ENCODE measurements around the gene SDC1.

Gene SDC1

DNA sequence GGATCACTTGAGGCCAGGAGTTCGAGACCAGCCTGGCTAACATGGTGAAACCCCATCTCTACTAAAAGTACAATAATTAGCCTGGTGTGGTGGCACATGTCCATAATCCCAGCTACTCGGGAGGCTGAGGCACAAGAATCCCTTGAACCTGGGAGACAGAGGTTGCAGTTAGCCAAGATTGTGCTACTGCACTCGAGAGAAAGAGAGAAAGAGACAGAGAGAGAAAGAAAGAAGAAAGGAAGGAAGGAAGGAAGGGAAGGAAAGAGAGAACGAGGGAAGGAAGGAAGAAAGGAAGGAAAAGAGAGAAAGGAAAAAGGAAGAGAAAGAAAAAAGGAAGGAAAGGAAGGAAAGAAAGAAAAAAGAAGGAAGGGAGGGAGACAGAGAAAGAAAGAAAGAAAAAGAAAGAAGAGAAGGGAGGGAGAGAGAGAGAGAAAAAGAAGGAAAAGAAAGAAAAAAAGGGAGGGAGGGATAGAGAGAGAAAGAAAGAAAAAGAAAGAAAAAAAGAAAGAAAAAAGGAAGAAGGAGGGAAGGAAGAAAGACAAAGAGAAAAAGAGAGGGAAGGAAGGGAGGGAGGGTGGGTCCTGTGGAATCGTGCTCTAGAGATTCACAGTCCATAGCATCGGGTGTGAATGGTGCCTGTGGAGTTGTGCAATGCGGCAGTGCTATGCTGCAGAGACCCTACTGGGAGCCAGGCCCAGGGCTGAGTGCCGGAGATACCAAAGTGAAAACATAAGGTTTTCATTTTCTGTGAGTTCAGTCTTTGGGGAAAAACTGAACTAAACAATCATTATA, 4.6 kb upstream of the SDC1 start:
- DNase-seq (ENCODE audit: low read depth in 2 of 3, low spot score in 1 of 3), result no peak

DNA sequence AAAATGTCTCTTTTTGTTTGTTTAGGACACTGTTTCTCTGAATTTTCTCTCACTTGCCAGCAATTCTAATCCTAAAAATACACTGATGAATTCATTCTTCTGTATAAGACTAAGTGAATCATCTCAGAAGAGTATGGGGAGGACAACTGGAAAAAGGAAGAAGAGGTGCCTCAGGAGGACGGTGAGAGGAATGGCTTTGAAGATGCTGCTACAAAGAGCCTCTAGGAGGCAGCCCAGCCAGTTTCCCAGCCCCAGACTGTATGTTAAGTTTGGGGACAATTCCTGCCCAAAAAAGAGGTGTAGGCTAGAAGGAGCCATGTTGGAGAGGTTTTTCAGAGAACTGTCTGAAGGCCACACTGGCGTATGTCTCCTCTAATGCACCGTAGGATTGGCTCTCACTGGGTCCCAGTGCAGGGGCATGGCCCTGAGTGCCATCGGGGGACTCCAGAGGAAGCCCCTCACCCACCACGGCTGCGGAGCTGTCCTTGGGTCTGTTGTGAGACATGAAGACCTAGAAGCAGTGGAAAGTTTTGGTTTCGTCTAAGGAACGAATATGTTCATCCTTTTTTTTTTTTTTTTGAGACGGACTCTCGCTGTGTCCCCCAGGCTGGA, 3.1 kb upstream of the SDC1 start:
- no peak for DNase-seq (ENCODE audit: low read depth in 2 of 3, low spot score in 1 of 3)

DNA sequence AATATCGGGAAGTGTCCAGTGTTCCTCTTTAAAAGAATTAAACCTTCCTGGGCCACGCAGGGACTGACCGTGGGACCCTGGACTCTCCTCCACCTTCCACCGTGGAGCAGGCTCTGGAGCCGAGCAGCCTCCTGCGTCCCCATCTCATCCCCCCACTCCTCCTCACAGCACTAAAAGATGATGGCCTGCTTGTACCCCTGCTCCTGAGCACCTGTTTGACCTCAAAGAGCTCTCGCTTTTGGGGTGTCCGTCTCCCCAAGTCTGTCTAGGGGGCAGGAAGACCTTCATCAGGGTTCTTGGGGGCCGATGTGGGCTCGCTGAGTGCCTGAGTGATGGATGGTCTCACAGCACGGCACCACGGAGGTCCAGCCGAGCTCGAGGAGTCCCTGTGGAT, 1.2 kb upstream of the SDC1 start:
- DNase-seq (ENCODE audit: low read depth in 2 of 3, low spot score in 1 of 3), result no peak

DNA sequence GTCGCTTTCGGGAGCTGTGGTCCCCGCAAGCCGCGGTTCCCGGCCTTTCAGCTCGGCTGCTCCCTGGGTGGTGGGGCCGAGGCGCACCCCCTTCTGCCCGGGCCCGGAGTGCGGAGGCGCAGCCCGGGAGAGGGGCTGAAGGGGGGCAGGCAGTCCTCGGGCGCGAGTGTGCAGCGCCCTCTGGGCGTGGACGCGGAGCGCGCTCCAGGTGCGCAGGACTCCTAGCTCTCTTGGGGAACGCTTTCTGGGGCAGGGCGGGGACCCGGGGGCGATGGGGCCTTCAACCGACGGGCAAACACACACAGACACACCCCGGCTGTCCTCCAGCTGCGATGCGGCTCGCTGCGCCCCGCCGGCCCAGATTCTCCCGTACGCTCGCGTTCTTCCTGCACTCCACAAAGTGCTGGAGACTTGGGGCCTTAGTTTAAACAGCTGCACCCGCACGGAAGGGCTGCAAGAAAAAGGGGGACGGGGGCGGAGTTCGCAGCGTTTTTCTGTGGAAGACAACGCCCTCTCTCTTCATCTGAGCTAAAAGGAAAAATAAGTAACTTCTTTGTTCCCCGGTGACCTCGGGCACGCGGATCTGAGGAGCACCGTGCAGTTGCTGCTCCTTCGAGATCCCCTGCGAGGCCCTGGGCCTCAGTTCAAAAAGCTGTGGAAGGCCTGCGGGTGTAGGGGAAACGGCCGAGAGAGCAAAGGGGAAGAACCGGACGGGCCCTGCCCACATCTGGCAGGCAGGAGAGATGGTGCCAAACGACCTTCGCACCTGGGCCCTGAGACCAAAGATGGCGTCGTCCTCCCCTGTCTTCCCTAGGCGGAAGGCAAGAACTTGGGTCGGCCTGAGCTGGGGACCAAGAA, 593 bp upstream of the SDC1 start:
- DNase-seq (ENCODE audit: low read depth in 2 of 3, low spot score in 1 of 3), result peak in 1 of 3 donors; percentile 35

DNA sequence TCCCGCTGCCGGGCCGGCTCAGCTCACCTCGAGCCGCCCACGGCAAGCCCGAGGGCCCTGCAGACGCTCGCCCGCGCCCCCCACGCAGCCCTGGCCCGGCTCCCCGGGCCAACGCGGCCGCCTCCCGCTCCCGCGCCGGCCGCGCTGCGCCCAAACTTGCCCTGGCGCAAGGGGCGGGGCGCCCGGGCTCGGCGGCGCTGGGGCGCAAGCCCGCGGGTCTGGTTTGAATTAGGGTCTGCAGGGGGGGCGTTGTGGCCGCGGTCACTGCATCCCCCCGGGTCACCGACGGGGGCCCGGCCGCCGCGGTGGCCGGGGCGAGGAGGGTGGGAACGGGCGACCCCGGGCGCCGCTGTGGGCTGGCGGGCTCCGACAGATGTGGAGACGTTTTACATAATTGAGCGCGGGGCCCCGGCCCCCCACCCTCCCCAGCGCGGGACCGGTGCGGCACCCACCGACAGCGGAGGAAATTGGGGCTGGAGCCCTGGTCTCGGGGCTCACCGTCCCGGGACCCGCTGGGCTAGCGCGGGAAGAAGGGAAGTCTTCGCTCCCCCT, 690 bp downstream of the SDC1 start:
- no peak for DNase-seq (ENCODE audit: low read depth in 2 of 3, low spot score in 1 of 3)

DNA sequence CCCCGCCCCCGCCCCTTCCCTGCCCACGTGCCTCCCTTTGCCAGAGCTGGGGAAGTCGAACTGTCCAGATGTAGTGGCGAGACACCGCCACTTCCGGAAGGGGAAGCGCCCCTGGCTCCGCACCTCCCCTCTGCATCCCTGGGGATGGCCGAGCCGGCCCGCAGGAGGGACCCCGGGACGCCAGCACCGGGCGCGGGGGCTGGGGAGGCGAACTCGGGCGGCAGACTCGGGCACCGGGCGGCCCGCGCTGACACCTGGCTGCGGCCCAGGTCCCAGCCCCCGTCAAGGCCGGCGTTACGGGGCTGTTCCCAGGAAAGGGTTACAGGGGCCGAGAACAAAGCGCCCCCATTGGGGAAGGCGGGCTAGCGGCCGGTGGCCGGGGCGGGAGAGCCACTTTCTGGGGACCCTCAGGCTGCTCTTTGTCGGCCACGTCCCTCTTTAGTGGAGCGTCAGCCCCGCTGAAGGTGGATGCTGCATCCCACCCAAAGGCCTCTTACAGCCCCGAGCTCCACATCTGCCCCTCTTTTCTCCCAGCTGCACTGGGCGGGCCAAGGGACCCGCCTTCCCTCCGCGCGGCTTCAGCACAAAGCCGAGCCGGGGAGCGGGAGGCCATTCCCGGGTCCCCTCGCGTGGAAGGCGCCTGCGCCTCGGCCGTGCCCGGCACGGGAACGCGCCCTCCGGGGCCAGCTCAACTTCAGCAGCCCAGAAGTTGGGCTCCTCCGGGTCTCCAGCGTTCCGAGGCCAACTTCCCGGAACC, 1.3 kb downstream of the SDC1 start:
- no peak for DNase-seq (ENCODE audit: low read depth in 2 of 3, low spot score in 1 of 3)

DNA sequence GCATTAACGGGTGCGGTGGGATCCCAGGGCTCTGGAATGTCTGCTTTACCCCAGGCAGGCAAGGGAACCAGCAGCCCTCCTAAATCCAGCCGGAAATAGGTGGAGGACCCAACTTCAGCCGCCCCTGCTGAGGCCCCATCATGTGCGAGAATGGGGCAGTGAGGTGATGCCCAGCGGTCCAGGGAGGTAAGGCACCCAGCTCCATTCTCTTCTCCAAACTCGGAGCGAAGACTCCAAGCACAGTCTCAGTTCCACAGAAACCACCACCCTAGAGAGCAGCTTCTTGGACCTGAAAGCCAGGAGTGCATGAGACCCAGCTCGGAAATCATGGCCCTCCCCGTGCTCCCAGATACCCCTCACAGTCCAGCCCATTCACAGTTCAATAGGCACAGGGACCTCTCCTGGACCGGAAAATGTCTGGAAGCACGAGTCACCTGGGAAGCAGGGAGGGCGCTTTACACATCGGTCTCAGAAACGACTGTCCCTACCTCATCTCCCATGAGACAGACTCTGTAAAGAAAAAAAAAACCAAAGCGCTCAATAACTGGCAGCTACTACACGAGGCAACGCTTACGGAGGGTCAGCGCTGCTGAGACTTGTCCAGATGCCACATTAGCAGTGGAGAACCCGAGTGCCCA, 2.0 kb downstream of the SDC1 start:
- no peak for DNase-seq (ENCODE audit: low read depth in 2 of 3, low spot score in 1 of 3)

DNA sequence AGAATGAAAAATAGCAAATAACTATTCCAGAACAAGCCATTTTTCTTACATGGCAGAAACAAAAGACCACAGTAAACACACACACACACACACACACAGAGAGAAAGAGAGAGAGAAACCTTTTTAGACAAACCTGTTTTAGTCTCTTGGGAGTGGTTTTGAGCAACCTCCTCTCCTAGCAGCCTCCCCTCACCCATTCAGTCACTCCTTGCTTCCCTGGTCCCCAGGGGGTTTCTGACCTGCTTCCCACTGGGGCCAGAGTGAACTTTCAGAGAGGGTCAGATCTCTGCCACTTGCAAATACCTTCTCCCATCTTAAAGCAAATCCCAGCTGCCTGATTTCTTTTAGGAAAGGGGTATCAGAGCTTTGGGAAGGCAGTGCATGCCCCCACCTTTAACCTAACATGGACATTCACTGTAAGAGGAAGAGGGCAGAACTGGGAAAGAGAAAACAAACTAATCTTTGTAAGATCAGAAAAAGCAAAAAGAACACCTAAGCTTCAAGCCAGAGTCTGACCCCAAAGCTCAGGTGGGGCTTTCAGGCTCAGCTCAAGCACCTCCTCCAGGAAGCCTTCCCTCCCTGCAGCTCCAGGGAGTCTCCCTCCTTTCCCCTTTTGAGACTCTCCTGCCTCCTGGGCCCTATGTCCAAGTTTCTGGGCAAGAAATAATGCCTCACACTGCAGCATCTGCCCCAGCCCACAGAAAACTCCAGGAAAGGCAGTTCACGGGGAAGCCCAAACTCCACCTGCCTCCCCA, 2.7 kb downstream of the SDC1 start:
- no peak for DNase-seq (ENCODE audit: low read depth in 2 of 3, low spot score in 1 of 3)

DNA sequence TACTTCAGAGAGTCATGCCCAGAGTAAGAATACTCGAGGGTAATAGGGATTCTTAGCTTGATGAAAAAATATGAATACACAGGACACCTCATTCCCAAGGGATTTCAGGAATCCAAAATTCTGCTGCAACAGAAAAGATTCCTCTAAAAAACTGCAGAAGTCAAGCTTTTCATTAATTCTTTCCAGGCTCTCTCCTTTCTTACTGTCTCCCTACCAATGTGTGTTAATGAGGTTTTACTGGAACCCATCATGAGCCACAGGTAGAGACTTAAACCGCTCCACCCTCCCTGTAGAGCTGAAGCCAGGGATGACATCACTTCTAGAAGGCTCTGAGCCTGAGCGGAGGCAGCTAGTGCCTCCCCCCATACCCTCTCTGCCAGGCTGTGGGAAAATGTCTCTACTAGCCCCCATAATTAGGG, 3.4 kb downstream of the SDC1 start:
- DNase-seq (ENCODE audit: low read depth in 2 of 3, low spot score in 1 of 3), result no peak

DNA sequence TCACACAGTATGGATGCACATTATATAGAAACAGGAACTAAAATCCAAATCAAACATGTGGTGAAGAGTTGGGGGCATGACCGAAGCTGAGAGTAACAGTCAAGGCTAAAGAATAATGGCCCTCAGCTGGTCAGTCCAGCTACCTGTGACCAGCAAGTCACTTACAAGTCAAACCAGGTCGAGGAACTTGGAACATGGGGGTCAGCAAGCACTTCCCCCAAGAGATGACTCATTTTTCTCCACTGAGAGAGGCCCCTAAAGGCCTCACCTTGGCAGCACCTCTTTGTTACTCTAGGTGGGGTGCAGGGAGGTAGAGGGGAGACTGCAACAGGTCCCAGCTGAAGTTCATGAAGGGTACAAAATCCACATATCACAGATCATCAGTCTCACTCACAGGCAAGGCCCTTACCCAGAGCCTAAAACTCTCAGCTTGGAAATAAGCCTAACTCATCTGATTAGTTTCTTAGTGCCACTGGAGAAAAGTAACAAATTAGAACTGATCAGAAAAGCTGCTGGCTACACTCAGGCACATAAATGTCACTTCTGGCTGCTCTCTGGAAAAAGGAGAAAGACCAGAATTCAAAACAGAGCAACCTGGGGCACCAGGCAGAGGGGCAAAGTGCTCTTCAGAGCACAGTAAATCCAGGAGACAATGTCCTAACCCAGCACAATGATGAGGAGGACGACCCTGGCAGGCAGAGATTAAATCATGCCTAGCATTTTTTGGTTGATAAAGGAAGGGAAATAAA, 4.0 kb downstream of the SDC1 start:
- no peak for DNase-seq (ENCODE audit: low read depth in 2 of 3, low spot score in 1 of 3)

DNA sequence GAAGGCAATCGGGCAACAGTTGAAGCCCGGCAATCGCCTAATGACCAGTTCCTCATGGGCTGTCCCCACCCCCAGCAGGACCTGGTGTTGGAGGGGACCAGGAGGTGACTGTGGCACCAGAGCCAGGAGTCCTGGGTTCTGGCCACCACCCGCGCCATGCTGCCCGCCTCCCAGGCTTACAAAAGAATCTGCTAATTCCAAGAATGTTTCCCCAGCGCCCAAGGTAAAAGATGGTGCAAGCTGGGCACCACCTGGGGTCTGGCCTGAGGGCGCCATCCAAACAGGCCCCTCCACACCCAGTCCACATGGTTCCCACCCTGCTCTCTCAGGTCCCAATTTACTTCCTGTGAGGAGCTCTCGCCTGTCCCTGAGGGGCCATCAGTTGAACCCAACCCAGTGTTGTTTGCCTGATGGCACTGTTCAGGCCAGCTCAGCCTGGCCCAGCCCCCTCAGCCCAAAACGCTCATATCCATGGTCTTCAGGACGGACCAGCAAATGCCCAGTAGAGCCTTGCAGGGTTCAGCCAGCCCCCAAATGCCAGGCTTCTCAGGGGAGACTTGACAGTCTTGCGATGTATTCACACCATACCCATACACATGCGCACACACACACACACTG, 5.1 kb downstream of the SDC1 start:
- DNase-seq (ENCODE audit: low read depth in 2 of 3, low spot score in 1 of 3), result no peak

DNA sequence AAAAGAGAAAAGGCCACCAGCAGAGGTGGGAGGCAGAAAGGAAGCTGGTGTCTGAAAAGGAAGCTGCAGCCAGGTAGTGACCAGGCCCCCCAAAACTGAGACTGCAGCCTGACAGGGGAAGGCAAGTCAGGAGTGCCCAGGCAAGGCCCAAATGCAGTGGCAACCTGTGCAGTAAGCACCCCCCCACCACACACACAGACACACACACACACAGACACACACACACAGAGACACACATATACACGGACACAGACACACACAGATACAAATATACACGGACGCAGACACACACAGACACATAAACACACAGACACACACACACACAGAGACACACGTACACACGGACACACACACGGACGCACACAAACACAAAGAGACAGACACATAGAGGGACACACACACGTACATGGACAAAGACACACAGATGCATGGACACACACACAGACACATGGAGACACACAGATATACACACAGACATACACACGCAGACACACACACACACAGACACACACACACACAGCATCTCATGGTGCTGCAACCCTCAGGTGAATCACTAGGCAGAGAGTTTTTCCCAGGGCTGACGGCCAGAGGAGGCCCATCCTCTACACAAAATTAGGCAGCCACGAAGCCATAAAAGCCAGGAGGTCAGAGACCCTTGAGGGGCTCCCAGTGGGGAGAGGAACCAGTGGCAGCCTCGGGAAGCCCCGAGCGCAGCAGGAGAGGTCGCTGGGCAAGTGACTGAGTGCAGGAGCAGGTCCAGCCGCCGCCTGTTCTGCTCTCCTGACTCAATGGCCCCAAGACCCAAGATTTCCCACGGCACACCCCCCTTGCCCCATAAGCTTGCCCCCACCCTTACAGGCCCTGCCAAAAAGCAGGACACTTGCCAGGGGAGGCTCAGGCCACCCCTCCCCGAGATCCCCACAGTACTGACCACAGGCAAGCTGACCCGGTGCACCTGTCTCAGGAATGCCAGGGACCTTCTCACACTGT, 6.3 kb downstream of the SDC1 start:
- DNase-seq (ENCODE audit: low read depth in 2 of 3, low spot score in 1 of 3), result no peak

DNA sequence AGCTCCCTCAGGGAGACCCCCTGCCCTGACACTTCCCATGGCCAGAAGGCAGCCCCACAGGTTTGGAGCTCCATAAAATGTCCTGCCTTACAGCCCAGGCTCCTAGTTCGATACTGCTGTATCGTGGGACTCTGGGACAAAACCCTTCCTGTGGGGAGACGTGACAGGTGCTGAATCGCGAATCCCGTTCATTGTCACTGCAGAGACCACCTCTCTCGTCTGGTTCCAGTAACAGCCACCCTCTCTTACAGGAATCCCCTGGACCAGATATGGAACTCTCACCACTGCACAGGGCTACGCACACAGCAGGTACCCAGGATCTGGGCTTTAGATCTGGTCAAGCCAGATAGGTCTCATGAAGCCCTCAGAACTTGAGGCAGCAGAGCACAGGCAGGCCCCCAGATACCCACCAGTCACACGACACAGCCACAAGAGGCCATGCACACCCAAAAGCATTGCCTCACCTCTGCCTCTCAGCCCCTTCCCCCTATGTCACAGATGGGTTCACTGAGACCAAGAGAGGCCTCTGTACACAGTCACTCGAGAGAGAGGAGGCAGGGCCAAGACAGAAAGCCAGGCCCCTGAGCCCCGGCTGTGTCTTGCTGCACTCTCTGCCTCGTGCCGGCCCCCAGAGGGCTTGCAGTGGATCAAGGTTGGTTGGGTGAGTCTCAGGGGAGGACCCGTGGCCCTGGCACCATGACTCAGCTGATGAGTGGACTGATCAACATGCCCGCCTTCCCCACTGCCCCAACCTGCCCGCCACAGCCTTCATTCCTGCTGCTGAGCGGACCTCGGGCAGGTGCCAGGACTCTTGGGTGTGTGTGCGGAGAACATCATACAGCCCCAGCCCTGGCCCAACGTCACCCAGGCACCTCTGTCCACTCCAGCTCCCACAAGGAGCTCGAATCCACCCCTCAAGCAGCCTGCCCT, 7.6 kb downstream of the SDC1 start:
- no peak for DNase-seq (ENCODE audit: low read depth in 2 of 3, low spot score in 1 of 3)

DNA sequence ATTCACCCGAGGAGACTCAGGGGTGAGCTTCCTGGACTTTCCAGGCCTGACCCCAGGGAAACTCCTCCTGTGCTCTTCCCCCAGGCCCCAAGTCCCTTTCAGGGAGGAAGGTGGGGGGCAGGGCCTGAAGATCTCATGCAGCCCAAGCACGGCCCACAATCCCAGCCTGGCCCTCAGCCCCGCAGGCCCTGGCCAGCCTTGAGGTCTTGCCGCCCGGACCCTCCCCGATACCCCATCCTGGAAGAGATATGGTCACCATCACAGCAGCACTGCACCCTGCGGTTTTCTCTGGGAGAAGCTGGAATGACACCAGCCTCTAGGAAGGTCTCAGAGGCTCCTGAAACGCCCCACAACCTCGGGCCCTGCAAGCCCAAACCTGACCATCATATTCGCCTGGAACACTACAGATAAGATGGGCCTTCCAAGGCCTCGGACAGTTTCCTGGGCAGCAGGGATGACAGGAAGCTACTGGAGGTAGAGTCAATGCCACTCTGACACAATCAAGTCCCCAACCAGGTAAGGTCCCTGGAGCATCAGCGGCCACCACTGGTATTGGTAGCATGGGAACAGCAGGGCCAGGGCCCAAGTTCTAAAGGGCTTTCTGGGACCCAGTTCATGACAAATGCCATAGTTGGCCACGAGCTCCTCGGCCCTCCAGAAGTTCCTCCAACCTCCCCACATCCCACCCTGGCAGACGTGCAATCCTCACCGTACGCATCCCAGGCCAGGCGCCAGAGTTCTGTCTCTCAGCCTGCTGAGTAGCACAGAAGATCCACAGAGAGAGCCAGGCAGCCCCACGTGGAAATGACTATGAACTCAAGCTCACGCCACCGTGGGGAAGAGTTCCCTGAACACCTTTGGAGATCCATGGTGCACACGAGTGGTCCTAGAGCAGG, 8.6 kb downstream of the SDC1 start:
- DNase-seq (ENCODE audit: low read depth in 2 of 3, low spot score in 1 of 3), result no peak

Measured in stimulated activated CD4-positive, alpha-beta T cell treated with anti-CD3 and anti-CD28 coated beads, Interleukin-12 subunit alpha, Interleukin-12 subunit beta, amount 100 ng/mL, for 48 hours (primary cell).